ENCODE measurements around the gene RFX6.

RFX6 gene

DNA sequence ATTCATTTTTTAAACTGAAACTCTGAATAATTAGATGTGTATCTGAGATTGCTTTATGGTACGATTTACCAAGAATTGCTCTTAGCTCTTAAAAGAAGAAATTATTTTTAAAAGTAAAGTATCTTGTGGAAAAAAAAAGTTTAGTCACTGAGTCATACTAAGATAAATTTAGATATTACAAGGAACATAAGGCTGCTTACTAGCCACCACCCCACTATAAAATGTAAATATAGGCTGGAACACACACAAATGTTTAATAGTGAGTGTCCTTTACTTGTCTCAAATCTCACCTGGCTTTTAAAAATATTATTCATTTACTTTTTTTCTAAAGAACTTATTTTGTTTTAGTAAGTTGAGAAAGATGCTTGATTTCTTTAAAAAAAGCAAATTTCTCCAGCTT, 17.6 kb downstream of the RFX6 start:
- FAIRE-seq = no peak

GRCh38 chr6:116895935-116896334, 18.9 kb downstream of the RFX6 start:
- no peak for FAIRE-seq

DNA sequence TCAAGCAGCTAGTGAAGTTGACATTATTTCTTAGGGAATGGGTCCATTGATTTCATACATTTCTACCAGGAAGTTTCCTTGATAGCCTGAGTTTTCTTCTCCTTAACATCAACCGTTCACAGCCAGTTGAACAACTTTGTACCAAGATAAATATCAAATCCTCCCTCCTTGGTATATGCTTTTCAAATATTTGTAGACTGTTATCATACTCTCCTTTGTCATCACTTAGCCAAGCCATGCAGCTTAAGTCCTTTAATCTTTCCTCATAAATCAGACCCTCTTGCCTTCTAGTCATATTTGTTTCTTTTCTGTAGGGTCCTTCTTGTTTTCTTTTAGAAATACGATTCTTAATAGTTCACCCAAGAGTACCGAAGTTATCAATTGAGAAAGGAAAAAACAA, 25.6 kb downstream of the RFX6 start:
- no peak for FAIRE-seq

GRCh38 chr6:116922853-116923548, 46.0 kb downstream of the RFX6 start:
- no peak for FAIRE-seq

DNA sequence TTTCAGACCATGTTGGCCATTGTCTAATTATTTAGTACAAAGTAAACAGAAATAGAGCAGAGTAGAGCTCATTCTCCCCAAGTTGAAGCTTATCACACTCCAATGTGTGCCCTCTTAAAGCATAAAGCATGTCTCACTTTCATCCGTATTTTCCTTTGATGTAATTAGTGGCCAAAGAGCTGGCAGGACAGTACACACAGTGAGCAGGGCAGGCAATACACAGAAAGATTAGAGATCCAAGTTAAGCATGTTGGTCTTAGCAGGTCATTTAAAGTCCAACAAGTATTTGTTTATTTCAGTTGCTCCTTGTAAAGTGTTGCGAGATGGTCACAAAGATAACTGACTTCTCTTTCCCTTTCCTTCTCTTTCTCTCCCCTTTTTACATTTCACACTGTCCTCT, 47.2 kb downstream of the RFX6 start:
- FAIRE-seq = no peak

- no peak for FAIRE-seq
These were observed 48.2 kb downstream of the RFX6 start for GRCh38 chr6:116925088-116925794.

DNA sequence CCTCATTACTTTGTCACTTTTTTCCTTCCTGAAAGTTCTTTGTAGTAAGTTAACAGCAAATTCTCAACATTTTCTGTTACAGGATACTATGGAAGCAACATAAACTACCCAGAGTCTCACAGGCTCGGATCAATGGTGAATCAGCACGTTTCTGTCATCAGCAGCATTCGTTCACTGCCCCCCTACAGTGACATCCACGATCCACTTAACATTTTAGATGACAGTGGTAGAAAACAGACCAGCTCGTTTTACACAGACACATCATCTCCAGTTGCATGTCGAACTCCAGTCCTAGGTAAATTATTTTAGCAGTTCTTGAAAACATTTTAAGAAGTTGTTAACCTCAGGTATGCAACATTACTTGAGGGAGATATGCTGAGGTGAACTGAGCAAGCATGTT, 51.6 kb downstream of the RFX6 start:
- no peak for FAIRE-seq

DNA sequence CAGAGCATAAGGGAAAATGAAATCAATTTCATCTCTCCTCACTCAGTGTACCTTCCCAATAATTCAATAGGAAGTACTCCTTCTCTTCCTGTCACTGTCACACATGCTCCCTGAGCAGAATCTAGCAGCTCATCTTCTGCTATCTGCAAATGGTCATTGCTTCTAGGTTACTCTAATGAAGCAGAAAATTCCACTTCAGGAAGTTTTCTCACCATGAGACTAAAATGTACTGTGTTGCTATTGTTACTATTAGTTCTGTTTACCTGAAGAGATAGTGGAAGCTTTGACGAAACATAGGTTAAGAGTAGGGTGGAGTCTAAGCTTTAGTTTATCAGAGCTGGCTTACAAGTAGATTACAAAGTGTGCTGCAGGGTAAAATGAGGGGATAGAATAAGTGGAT, 52.8 kb downstream of the RFX6 start:
- FAIRE-seq = no peak

- no peak for FAIRE-seq
These were observed 54.4 kb downstream of the RFX6 start for GRCh38 chr6:116931456-116931855.

- FAIRE-seq = no peak
These were observed 55.5 kb downstream of the RFX6 start for GRCh38 chr6:116932496-116932895.

- FAIRE-seq = no peak
These were observed 56.4 kb downstream of the RFX6 start for GRCh38 chr6:116933485-116933884.

DNA sequence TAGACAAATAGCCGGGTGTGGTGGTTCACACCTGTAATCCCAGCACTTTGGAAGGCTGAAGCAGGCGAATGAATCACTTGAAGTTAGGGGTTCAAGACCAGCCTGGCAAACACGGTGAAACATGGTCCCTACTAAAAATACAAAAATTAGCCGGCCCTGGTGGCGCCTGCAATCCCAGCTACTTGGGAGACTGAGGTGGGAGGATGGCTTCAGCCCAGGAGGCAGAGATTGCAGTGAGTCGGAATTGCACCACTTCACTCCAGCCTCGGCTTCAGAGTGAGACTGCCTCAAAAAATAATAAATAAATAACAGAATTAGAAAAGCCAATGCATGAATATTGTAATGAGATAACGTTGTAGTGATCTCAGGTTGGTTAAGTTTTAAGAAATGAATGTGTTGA, 61.3 kb downstream of the RFX6 start:
- no peak for FAIRE-seq

- no peak for FAIRE-seq
These were observed 64.7 kb downstream of the RFX6 start for GRCh38 chr6:116941727-116942126.

- FAIRE-seq = no peak
These were observed 68.8 kb downstream of the RFX6 start for GRCh38 chr6:116945809-116946208.

DNA sequence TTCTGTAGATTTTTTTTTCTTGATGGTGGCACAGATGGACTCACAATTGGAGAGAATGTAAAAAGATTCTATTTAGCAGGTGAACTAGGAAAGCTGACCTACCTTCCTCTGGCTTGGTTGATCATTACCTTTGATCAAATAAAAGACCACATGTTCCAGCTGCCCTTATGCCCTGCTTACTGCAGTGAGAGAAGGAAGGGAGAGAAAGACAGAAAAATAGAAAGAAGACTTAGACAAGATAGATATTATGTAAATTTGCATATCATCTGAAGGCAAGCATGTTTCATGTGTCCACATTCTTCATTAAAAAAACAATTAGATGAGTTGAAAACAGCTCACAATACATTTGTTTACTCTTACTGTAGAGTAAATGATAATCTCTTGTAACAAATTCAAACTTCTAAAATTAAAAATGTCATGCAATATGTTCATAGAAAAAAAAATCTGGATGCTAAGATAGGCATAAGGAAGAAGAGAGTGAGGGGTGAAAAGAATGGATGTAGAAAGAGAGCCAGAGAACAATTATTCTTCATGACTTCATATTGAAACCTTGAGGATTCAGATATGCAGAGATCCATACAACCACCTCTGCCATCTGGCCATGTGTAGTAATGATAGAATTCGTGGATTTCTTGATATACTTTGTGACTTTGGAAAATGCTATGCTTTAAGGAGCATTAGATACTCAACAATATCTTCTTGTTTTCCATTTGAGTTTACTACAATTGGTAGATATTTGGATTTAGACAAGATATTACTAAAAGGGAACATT, 71.7 kb downstream of the RFX6 start:
- no peak for FAIRE-seq

DNA sequence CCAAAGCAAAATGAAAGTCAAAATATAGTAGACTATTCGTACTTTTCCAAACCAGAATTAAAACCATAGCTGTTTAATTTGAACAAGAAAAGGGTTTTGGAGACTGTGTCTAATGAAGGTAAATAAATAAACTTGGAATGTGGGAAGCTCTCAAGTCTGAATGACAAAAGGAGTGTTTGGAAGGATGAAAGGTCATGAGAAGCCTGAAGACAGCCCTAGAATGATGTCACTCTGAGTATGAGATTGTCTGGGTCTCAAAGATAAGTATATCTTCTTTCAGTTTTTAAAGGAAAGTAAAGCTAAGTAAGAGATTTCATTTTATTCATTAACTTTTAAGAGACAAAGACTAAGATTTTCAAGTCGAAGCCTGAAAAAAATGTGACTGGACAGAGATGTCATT, 72.9 kb downstream of the RFX6 start:
- no peak for FAIRE-seq

DNA sequence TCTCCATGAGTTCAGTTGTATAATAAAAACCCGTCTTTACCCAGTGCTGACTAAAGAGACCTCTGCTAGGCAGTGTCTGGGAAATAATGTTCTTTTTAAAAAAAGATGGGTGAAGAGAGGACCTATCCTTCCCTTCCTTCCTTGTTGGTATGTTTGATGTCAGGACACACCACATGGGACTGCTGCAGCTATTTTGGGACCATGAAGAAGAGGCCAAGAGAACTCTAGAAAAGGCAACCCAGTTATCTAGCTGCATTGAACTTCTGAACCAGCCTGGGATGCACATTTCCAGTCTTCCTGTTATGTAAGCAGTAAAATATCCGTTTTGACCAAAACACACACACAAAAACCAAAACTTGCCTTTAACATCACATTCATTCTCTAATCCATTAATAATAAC, 77.3 kb downstream of the RFX6 start:
- no peak for FAIRE-seq

GRCh38 chr6:116954938-116955337, 77.9 kb downstream of the RFX6 start:
- FAIRE-seq = no peak

- FAIRE-seq = no peak
These were observed 78.7 kb downstream of the RFX6 start for GRCh38 chr6:116955773-116956172.

DNA sequence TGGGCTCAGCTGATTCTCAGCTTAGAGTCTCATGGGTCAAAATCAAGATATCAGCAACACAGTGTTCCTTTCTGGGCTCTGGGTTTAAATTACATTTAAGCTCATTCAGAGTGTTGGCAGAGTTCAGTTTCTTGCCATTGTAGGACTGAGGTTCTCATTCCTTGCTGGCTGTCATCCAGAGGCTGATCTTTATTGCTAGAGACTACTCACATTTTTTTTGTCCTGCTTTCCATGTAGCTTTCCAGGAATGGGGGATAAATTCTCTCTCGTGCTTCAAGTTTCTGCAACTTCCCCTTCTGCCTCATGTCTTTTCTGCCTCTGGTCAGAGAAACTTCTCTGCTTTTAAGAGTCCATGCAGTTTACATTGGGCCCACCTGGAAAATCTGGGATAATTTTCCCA, 86.9 kb downstream of the RFX6 start:
- FAIRE-seq = no peak

DNA sequence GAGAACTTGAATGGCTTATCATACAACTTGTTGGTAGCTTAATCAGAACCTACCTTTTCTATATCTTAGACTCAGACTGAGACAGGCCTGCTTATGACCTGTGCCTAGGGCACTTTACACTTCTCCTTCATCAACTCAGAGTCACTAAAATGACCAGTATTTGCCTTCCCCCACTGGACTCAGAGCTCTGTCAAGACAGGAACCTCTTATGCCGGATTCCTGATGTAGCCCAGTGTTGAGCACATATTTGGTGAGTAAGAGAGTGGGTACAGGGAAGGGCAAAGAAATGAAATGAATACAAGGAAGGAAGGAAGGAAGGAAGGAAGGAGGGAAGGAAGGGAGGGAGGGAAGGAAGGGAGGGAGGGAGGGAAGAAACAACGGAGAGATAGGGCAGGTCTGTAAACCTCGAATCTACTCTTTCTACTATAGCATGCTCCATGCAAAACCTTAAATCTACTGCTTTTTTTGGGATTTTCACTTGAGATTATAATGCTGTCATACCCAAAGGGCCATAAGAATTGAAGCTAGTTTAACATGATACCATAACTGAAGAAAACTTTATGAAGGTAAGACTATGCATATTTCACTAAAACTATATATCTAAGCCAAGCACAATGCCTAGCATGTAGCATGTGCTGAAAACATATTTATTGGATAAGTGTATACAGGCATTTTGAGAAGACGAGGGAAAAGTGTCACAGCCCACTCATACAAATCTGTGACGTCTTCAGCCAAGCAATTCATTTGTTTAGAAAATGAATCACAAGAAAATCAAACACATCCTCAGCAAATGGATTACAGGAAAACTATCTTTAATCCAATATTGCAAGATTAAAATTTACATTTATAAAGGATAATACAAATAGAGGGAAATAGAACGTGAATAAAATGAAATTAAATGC, 89.9 kb downstream of the RFX6 start:
- FAIRE-seq = no peak

DNA sequence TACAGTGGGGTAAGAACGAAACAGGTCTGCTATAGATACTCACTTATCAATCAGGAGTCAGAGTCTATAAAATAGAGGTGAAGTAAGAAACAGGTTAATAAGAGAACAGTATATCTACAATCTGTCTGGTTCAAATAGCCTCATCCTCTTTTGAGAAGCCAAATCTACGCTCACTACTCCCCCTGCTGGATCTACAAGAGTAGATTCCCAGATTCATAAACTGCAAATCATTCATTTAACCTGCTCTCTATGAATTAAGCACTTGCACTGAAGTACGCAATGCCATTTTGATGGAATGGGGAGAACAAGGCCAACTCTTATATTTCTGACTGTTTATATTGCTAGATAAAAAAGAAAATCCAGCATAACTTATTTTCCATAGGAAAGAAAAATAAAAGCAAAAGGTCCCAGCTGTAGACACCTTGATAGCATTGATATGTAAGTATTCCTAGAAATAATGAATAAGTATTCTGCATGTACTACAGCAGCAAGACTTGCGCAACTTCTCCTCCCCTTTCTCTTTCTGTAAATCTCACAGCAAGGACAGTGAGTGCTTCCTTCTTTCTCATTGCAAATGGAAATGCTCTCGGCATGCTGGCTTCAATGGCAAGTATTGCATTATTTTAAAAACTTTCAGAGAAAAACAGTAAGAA, 92.3 kb downstream of the RFX6 start:
- FAIRE-seq = peak; percentile 52

All from TTC549 (cell line).